Stimulated activated CD4-positive, alpha-beta T cell treated with anti-CD3 and anti-CD28 coated beads, Interleukin-15, amount 100 ng/mL, for 1 hour (primary cell): ENCODE results near the gene ARVCF.

ENCODE experiments used
- DNase-seq, 2 donors: peaks; one replicate each; pipeline ENCODE4 v3.0.0-alpha.2; 2020; ENCODE audit warnings: low read depth in 1 of 2, low spot score in 1 of 2

Gene ARVCF

GRCh38 chr22:20019661-20020532, 3.3 kb upstream of the ARVCF start:
- DNase-seq: no peak

- DNase-seq: no peak
Measured at GRCh38 chr22:20018001-20018400, 1.4 kb upstream of the ARVCF start.

- DNase-seq: no peak
Measured at GRCh38 chr22:20017622-20017958, 967 bp upstream of the ARVCF start.

GRCh38 chr22:20015971-20016733, 471 bp downstream of the ARVCF start:
- DNase-seq: peak in 1 of 2 donors; percentile 12

- DNase-seq: no peak
Measured at GRCh38 chr22:20015187-20015625, 1.4 kb downstream of the ARVCF start.

GRCh38 chr22:20014526-20015186, 2.0 kb downstream of the ARVCF start:
- DNase-seq: no peak

- no peak for DNase-seq
Measured at GRCh38 chr22:20013382-20013871, 3.2 kb downstream of the ARVCF start.

GRCh38 chr22:20012741-20013331, 3.8 kb downstream of the ARVCF start:
- no peak for DNase-seq

GRCh38 chr22:20011993-20012740, 4.5 kb downstream of the ARVCF start:
- DNase-seq: no peak

- no peak for DNase-seq
Measured at GRCh38 chr22:20011123-20011992, 5.3 kb downstream of the ARVCF start.

GRCh38 chr22:20010307-20011122, 6.1 kb downstream of the ARVCF start:
- DNase-seq: no peak

GRCh38 chr22:20009582-20010306, 6.9 kb downstream of the ARVCF start:
- DNase-seq: no peak

- no peak for DNase-seq
Measured at GRCh38 chr22:20009018-20009491, 7.6 kb downstream of the ARVCF start.

- DNase-seq: no peak
Measured at GRCh38 chr22:20008221-20008995, 8.2 kb downstream of the ARVCF start.

GRCh38 chr22:20004464-20004863, 12.2 kb downstream of the ARVCF start:
- DNase-seq: no peak

- DNase-seq: no peak
Measured at GRCh38 chr22:20003304-20003703, 13.3 kb downstream of the ARVCF start.

- no peak for DNase-seq
Measured at GRCh38 chr22:20002636-20003035, 14.0 kb downstream of the ARVCF start.
